ENCODE data around the gene SHISA9.

DNA sequence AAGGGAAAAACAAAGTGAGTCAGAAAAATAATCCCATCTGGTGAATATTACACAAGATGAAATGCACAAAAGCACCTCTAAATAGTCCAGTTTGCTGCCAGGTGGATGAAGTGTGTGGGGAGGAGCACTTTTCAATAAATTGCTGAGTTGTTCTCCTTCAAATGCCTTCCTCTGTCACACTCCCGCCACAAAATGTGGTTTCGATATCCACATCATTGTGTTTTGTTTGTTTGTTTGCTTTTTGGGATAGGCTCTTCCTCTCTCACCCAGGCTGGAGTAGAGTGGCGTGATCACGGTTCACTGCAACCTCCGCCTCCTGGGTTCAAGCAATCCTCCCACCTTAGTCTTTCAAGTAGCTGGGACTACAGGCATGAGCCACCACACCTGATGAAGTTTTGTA, 24.6 kb upstream of the SHISA9 start:
- TF ChIP-seq, protein P1, sequence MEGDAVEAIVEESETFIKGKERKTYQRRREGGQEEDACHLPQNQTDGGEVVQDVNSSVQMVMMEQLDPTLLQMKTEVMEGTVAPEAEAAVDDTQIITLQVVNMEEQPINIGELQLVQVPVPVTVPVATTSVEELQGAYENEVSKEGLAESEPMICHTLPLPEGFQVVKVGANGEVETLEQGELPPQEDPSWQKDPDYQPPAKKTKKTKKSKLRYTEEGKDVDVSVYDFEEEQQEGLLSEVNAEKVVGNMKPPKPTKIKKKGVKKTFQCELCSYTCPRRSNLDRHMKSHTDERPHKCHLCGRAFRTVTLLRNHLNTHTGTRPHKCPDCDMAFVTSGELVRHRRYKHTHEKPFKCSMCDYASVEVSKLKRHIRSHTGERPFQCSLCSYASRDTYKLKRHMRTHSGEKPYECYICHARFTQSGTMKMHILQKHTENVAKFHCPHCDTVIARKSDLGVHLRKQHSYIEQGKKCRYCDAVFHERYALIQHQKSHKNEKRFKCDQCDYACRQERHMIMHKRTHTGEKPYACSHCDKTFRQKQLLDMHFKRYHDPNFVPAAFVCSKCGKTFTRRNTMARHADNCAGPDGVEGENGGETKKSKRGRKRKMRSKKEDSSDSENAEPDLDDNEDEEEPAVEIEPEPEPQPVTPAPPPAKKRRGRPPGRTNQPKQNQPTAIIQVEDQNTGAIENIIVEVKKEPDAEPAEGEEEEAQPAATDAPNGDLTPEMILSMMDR (IDR thresholded peaks at IDR 0.05), result no peak
- no peak for TF ChIP-seq EZH2 (IDR thresholded peaks at IDR 0.05; ENCODE audit: borderline replicate concordance, insufficient read depth, low read depth, low read length, poor library complexity, severe bottlenecking)
